H1 (cell line): Measurements from ENCODE around the gene SPTBN5. TPM values are rescaled to one million over a fixed set of nuclear protein-coding genes. Genes with fewer than 3 reads are reported as not detected.

Experiments
- CTCF ChIA-PET: fragments of 300-600 bp; sonication (Branson Sonifier 250); formaldehyde crosslinking; loops from one replicate; lab custom pipeline; 2021; ENCODE audit not compliant: partially characterized antibody; lab: Charles Lee
- POLR2A ChIA-PET: fragments of 300-600 bp; sonication (Branson Sonifier 250); formaldehyde crosslinking; loops from one replicate; lab custom pipeline; 2021; ENCODE audit warnings: inconsistent platforms; ENCODE audit not compliant: partially characterized antibody; lab: Charles Lee
- DNase-seq, 2 experiments: peaks; one replicate each; pipeline versions ENCODE4 v3.0.0 to v3.0.0-alpha.2; 2010 to 2022; ENCODE audit warnings: low spot score in 2 of 2, low read depth in 1 of 2, mixed read lengths in 1 of 2
- FAIRE-seq: peaks from 2 replicates; lab custom pipeline; 2011; peaks lifted over from hg19 to GRCh38; lab: Jason Lieb, UNC
- H2AFZ ChIP-seq: 2 replicates; pipeline ENCODE4 v1.8.1; 2012; ENCODE audit warnings: low read length, inconsistent platforms
- H2AK5ac ChIP-seq: 2 replicates; pipeline ENCODE4 v1.6.1; 2013; ENCODE audit warnings: low read depth, low read length
- H2BK120ac ChIP-seq: replicated peaks from 2 replicates; pipeline ENCODE3; 2013; ENCODE audit warnings: low read depth, low read length, inconsistent platforms
- H2BK12ac ChIP-seq: 2 replicates; pipeline ENCODE4 v1.6.1; 2013; ENCODE audit warnings: low read depth, low read length
- H2BK15ac ChIP-seq: 2 replicates; pipeline ENCODE4 v1.6.1; 2013; ENCODE audit warnings: low read length
- H2BK20ac ChIP-seq: 2 replicates; pipeline ENCODE4 v1.6.1; 2013; ENCODE audit warnings: low read length
- H2BK5ac ChIP-seq: 2 replicates; pipeline ENCODE4 v1.6.1; 2013; ENCODE audit warnings: low read depth, low read length
- H3K14ac ChIP-seq: 2 replicates; pipeline ENCODE4 v1.6.1; 2013; ENCODE audit warnings: inconsistent platforms; ENCODE audit not compliant: insufficient read length
- H3K18ac ChIP-seq: 2 replicates; pipeline ENCODE4 v1.6.1; 2013; ENCODE audit warnings: low read length; ENCODE audit errors: extremely low read depth
- H3K23ac ChIP-seq: 2 replicates; pipeline ENCODE4 v1.6.1; 2013; ENCODE audit warnings: inconsistent platforms; ENCODE audit not compliant: insufficient read length
- H3K23me2 ChIP-seq: 2 replicates; pipeline ENCODE4 v1.6.1; 2013; ENCODE audit warnings: low read depth, low read length
- H3K27ac ChIP-seq: 2 replicates; pipeline ENCODE4 v1.6.1; 2011; ENCODE audit warnings: low read depth, low read length, inconsistent platforms
- H3K27me3 ChIP-seq, 4 experiments: replicated peaks in 1 of 4; 1 replicate in 1 of 4; 2 replicates in 3 of 4; pipeline versions ENCODE4 v1.6.1 to v1.8.1; 2011 to 2013; ENCODE audit warnings: low read length in 3 of 4, mild to moderate bottlenecking in 3 of 4, inconsistent platforms in 2 of 4, mixed read lengths in 2 of 4, moderate library complexity in 1 of 4; ENCODE audit not compliant: control insufficient read depth in 3 of 4, insufficient read depth in 3 of 4; ENCODE audit errors: extremely low read depth in 1 of 4
- H3K36me3 ChIP-seq, 4 experiments: 2 replicates each; pipeline versions ENCODE4 v1.6.1 to v1.8.1; 2011 to 2013; ENCODE audit warnings: mild to moderate bottlenecking in 4 of 4, low read length in 3 of 4, moderate library complexity in 2 of 4, control low read depth in 1 of 4, inconsistent platforms in 1 of 4; ENCODE audit not compliant: insufficient read depth in 4 of 4, control insufficient read depth in 2 of 4
- H3K4ac ChIP-seq: replicated peaks from 2 replicates; pipeline ENCODE3; 2013; ENCODE audit warnings: low read length, low read depth, mixed read lengths, inconsistent platforms; ENCODE audit not compliant: insufficient read length
- H3K4me1 ChIP-seq, 4 experiments: replicated peaks in 1 of 4; 1 replicate in 1 of 4; 2 replicates in 3 of 4; pipeline versions ENCODE4 v1.6.1 to v1.8.1; 2011 to 2013; ENCODE audit warnings: low read length in 3 of 4, inconsistent platforms in 2 of 4, mixed read lengths in 1 of 4; ENCODE audit not compliant: insufficient read depth in 4 of 4, control insufficient read depth in 3 of 4
- H3K4me2 ChIP-seq, 2 experiments: 2 replicates each; pipeline versions ENCODE4 v1.6.1 to v1.8.1; 2011 to 2013; ENCODE audit warnings: low read depth in 2 of 2, low read length in 2 of 2, control low read depth in 1 of 2, inconsistent platforms in 1 of 2, mild to moderate bottlenecking in 1 of 2; ENCODE audit not compliant: insufficient read depth in 1 of 2
- H3K4me3 ChIP-seq, 4 experiments: fragments of 200-600, 300-600 bp in 1 of 4; sonication (generic), shearing (Covaris generic), sonication (Bioruptor Twin) in 1 of 4; 2 replicates each; pipeline versions ENCODE4 v1.5.1 to v1.8.1; 2011 to 2016; ENCODE audit warnings: low read length in 4 of 4, low read depth in 3 of 4, control low read depth in 2 of 4, inconsistent platforms in 2 of 4, mild to moderate bottlenecking in 2 of 4, mixed read lengths in 1 of 4, moderate library complexity in 1 of 4; ENCODE audit not compliant: insufficient read depth in 2 of 4; ENCODE audit errors: extremely low read depth in 1 of 4
- H3K56ac ChIP-seq: replicated peaks from 2 replicates; pipeline ENCODE3; 2013; ENCODE audit warnings: low read depth, mild to moderate bottlenecking, mixed read lengths, low read length, inconsistent platforms; ENCODE audit not compliant: insufficient read length
- H3K79me1 ChIP-seq: 2 replicates; pipeline ENCODE4 v1.6.1; 2013; ENCODE audit warnings: low read depth, low read length, control low read depth
- H3K79me2 ChIP-seq, 2 experiments: 2 replicates each; pipeline versions ENCODE4 v1.6.1 to v1.8.1; 2012 to 2013; ENCODE audit warnings: low read length in 2 of 2, mild to moderate bottlenecking in 2 of 2, inconsistent platforms in 1 of 2; ENCODE audit not compliant: insufficient read depth in 2 of 2, control insufficient read depth in 1 of 2
- H3K9ac ChIP-seq, 4 experiments: replicated peaks in 1 of 4; 1 replicate in 1 of 4; 2 replicates in 3 of 4; pipeline versions ENCODE4 v1.6.1 to v1.8.1; 2011 to 2013; ENCODE audit warnings: low read depth in 3 of 4, low read length in 3 of 4, control low read depth in 2 of 4, mild to moderate bottlenecking in 2 of 4, moderate library complexity in 2 of 4, inconsistent platforms in 1 of 4; ENCODE audit errors: extremely low read depth in 1 of 4
- H3K9me3 ChIP-seq, 2 experiments: 2 replicates each; pipeline versions ENCODE4 v1.6.1 to v1.8.1; 2012 to 2013; ENCODE audit warnings: mild to moderate bottlenecking in 2 of 2, moderate library complexity in 2 of 2, control low read depth in 1 of 2, inconsistent platforms in 1 of 2, low read depth in 1 of 2, low read length in 1 of 2, mixed read lengths in 1 of 2; ENCODE audit not compliant: insufficient read depth in 2 of 2
- H4K20me1 ChIP-seq, 2 experiments: replicated peaks in 1 of 2; 2 replicates each; pipeline versions ENCODE3 to v1.8.1; 2011 to 2013; ENCODE audit warnings: inconsistent platforms in 2 of 2, low read length in 2 of 2, mild to moderate bottlenecking in 1 of 2; ENCODE audit not compliant: insufficient read depth in 2 of 2, control insufficient read depth in 1 of 2
- H4K5ac ChIP-seq: 2 replicates; pipeline ENCODE4 v1.6.1; 2013; ENCODE audit warnings: low read length, low read depth, mixed read lengths, inconsistent platforms; ENCODE audit not compliant: insufficient read length
- H4K8ac ChIP-seq: 2 replicates; pipeline ENCODE4 v1.8.0; 2013; ENCODE audit warnings: mild to moderate bottlenecking, moderate library complexity, low read length, inconsistent platforms; ENCODE audit not compliant: insufficient read depth; ENCODE audit errors: extremely low read depth
- H4K91ac ChIP-seq: replicated peaks from 2 replicates; pipeline ENCODE3; 2013; ENCODE audit warnings: low read length, mixed read lengths, inconsistent platforms; ENCODE audit not compliant: insufficient read length
- CBX5 ChIP-seq: fragments of 300-800, 300-1000 bp; sonication (generic); IDR thresholded peaks from 2 replicates; pipeline ENCODE4 v1.7.1; 2016; ENCODE audit warnings: antibody characterized with exemption, low read length, low read depth
- CHD2 ChIP-seq: IDR thresholded peaks from 2 replicates; pipeline ENCODE4 v1.6.1; 2012; ENCODE audit warnings: low read length, improper control_type of control experiment
- CREB1 ChIP-seq: IDR thresholded peaks from 2 replicates; pipeline ENCODE4 v1.6.1; 2012; ENCODE audit warnings: inconsistent platforms
- EZH2 ChIP-seq: fragments of 200-600 bp; sonication (generic); IDR thresholded peaks from 2 replicates; pipeline ENCODE4 v1.7.1; 2012; ENCODE audit warnings: low read depth, mild to moderate bottlenecking, moderate library complexity, low read length, inconsistent platforms; ENCODE audit not compliant: severe bottlenecking
- NANOG ChIP-seq: IDR thresholded peaks from 2 replicates; pipeline ENCODE4 v1.6.1; 2011; ENCODE audit warnings: low read length, low read depth, mild to moderate bottlenecking, inconsistent platforms; ENCODE audit not compliant: insufficient read depth, poor library complexity, severe bottlenecking
- RNF2 ChIP-seq: fragments of 200-900, 300-1000 bp; sonication (generic); IDR thresholded peaks from 2 replicates; pipeline ENCODE4 v1.7.1; 2016; ENCODE audit warnings: borderline replicate concordance, low read depth, mild to moderate bottlenecking, antibody characterized with exemption, low read length; ENCODE audit not compliant: poor library complexity, severe bottlenecking; ENCODE audit errors: missing control alignments
- SAP30 ChIP-seq: fragments of 300-600 bp; sonication (generic); IDR thresholded peaks from 2 replicates; pipeline ENCODE4 v1.7.1; 2012; ENCODE audit warnings: low read length, moderate library complexity, mild to moderate bottlenecking, inconsistent platforms; ENCODE audit not compliant: insufficient read depth, insufficient replicate concordance
- SIRT6 ChIP-seq: IDR thresholded peaks from one replicate; pipeline ENCODE4 v1.7.1; 2012; ENCODE audit warnings: low read length, inconsistent platforms
- TEAD4 ChIP-seq: IDR thresholded peaks from 2 replicates; pipeline ENCODE4 v1.6.1; 2012; ENCODE audit warnings: low read depth, low read length, inconsistent platforms, mixed read lengths
- USF2 ChIP-seq: IDR thresholded peaks from 2 replicates; pipeline ENCODE4 v1.6.1; 2011; ENCODE audit warnings: low read length, improper control_type of control experiment
- ZNF274 ChIP-seq: IDR thresholded peaks from 2 replicates; pipeline ENCODE4 v1.7.0; 2012; ENCODE audit warnings: low read length, borderline replicate concordance; ENCODE audit errors: extremely low read depth
- WGBS, 2 experiments: shearing (Covaris generic) in 1 of 2; methylation state at CpG; one replicate each; pipeline versions ENCODE4 v1.1.6 to v1.1.7; 2013 to 2015; ENCODE audit warnings: low lambda C conversion rate in 2 of 2, mixed read lengths in 2 of 2, inconsistent platforms in 1 of 2, low coverage in 1 of 2, missing lambda C conversion rate in 1 of 2; ENCODE audit not compliant: insufficient replicate concordance in 2 of 2, insufficient coverage in 1 of 2, insufficient read length in 1 of 2; ENCODE audit errors: extremely low coverage in 1 of 2, missing lambda C conversion rate in 1 of 2; 5-methylcytosine and 5-hydroxymethylcytosine counted together
- polyA plus RNA-seq, 7 experiments: library from polyadenylated mRNA; depleted of rRNA in 3 of 7; stranded (reverse) in 5 of 7; unstranded in 2 of 7; fragments of >200 nt in 5 of 7; fragments of 200-250 nt in 2 of 7; gene quantifications; 1 replicate in 5 of 7; 2 replicates in 1 of 7; 4 replicates in 1 of 7; pipeline versions ENCODE4 v1.2.1 to v1.2.3, GENCODE V29; 2011 to 2013; ENCODE audit warnings: missing spikeins in 2 of 7, mixed read lengths in 2 of 7
- total RNA-seq: library from RNA; stranded (reverse); fragmentation: NEBNext Ultra II Directional; extraction: Animal tissue kit (Norgen Biotek cat#: 25700); gene quantifications from 2 replicates; pipeline ENCODE4 v1.2.1, GENCODE V29; 2021

The SPTBN5 gene
- total and polyA plus RNA-seq, 2 of the 8 experiments (the other 6 are each of a cell fraction or from before 2014, with no cell fraction given): 0.32 to 0.84 TPM

GRCh38 chr15:41798607-41799487 is 95.0 kb downstream of the SPTBN5 start:
- H3K14ac ChIP-seq: no peak overlapping the region
- H2AFZ ChIP-seq: no peak overlapping the region
- no peak overlapping the region for H2BK15ac ChIP-seq
- no peaks in the 10 kb centered on the region for H3K4me1 ChIP-seq
- H3K27me3 ChIP-seq: no peaks in the 10 kb centered on the region
- H3K18ac ChIP-seq: no peak overlapping the region
- H4K91ac ChIP-seq: no peak overlapping the region
- no peaks in the 10 kb centered on the region for H3K9me3 ChIP-seq
- no peak overlapping the region for H2BK20ac ChIP-seq
- no peaks in the 10 kb centered on the region; a peak in 1 of 4 replicates for H3K79me2 ChIP-seq
- POLR2A ChIA-PET: no interaction called here
- no peak overlapping the region for H2BK12ac ChIP-seq
- no peak for FAIRE-seq
- no peak overlapping the region for H3K27ac ChIP-seq
- no peak overlapping the region for H4K8ac ChIP-seq
- no peaks in the 10 kb centered on the region for H3K79me1 ChIP-seq
- H4K20me1 ChIP-seq: peaks cover 0 to 2% of the 10 kb centered on the region in 2 experiments
- no peak overlapping the region for H4K5ac ChIP-seq
- no peaks in the 10 kb centered on the region for H3K36me3 ChIP-seq
- H3K9ac ChIP-seq: no peak overlapping the region
- no peak overlapping the region for H3K56ac ChIP-seq
- CTCF ChIA-PET: interaction anchor here (0.8 to 4.1 kb wide), 3 partner anchors 12 to 18 kb away, joined by 3 to 24 read pairs (median 4); no protein-coding TSS in a partner anchor
- no peak overlapping the region for H3K4me2 ChIP-seq
- no peak overlapping the region for H2BK5ac ChIP-seq
- no peak overlapping the region for H3K23ac ChIP-seq
- no peak overlapping the region for H3K4ac ChIP-seq
- no peak overlapping the region for H3K4me3 ChIP-seq
- no peak overlapping the region for H2BK120ac ChIP-seq
- no peak overlapping the region for H2AK5ac ChIP-seq
- DNase-seq: no peak
- WGBS, 2 experiments: 87% methylated on average over 9 of the region's 9 CpGs; no CpG with 5 or more reads in 1 of the 2 experiments
- no peaks in the 10 kb centered on the region for H3K23me2 ChIP-seq
- TF ChIP-seq SIRT6 (no peak), CBX5 (no peak), SAP30 (no peak), TEAD4 (no peak), RNF2 (no peak), NANOG (no peak), ZNF274 (no peak), USF2 (no peak), CHD2 (no peak), EZH2 (no peak), CREB1 (no peak)
